ENCODE results near the gene KCNMB2.

The KCNMB2 gene

DNA sequence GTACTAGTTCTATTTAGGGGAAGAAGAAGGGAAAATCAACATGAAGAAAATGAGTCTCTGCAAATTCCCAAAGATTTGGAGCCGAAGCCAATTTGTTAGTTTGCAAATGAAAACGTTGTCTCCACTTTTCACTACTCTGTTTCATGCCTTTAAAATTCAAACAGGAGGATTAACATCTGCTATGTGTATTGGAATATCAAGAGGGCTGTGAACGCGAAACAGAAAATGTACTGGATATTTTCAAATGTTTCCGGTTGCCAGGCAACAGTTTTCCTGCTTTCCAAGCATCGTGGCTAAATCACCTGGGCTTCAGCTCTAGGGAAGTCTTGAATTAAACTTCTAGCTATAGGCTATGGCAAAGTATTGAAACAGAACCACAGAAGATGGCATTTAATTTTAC lies 172.8 kb downstream of the KCNMB2 start:
- DNase-seq (ENCODE audit: low read depth in 1 of 2, low spot score in 1 of 2) = no peak
- TF ChIP-seq POLR2AphosphoS5 (IDR thresholded peaks at IDR 0.05; ENCODE audit: low read depth) (no peak), GABPA (IDR thresholded peaks at IDR 0.05; ENCODE audit: low read depth) (no peak)

DNA sequence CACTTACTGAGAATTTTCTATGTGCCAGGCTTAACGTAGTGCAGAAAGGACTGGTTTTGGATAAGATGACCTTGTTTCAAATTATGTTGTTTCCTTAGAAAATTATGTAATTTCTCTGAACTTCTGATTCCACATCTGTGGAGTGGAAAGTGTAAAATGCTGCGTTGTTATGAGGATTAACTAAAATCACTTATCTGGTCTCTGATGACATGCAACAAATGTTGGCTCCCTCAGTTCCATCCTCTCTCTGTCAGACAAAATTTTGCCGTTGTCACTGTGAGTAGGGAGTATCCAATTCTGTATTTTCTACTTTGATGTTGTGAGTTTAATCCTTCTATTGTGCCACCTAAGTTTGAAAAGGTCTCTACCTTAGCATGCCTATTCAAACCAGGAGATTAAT lies 175.5 kb downstream of the KCNMB2 start:
- no peaks in the 10 kb centered on the region for H3K27me3 ChIP-seq (ENCODE audit: insufficient read depth, poor library complexity, severe bottlenecking)
- TF ChIP-seq SPI1 (IDR thresholded peaks at IDR 0.05; ENCODE audit: borderline replicate concordance, low read depth) (no peak), POLR2AphosphoS5 (IDR thresholded peaks at IDR 0.05; ENCODE audit: low read depth) (no peak), GABPA (IDR thresholded peaks at IDR 0.05; ENCODE audit: low read depth) (no peak)
- TF ChIP-seq, protein P1, sequence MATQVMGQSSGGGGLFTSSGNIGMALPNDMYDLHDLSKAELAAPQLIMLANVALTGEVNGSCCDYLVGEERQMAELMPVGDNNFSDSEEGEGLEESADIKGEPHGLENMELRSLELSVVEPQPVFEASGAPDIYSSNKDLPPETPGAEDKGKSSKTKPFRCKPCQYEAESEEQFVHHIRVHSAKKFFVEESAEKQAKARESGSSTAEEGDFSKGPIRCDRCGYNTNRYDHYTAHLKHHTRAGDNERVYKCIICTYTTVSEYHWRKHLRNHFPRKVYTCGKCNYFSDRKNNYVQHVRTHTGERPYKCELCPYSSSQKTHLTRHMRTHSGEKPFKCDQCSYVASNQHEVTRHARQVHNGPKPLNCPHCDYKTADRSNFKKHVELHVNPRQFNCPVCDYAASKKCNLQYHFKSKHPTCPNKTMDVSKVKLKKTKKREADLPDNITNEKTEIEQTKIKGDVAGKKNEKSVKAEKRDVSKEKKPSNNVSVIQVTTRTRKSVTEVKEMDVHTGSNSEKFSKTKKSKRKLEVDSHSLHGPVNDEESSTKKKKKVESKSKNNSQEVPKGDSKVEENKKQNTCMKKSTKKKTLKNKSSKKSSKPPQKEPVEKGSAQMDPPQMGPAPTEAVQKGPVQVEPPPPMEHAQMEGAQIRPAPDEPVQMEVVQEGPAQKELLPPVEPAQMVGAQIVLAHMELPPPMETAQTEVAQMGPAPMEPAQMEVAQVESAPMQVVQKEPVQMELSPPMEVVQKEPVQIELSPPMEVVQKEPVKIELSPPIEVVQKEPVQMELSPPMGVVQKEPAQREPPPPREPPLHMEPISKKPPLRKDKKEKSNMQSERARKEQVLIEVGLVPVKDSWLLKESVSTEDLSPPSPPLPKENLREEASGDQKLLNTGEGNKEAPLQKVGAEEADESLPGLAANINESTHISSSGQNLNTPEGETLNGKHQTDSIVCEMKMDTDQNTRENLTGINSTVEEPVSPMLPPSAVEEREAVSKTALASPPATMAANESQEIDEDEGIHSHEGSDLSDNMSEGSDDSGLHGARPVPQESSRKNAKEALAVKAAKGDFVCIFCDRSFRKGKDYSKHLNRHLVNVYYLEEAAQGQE (IDR thresholded peaks at IDR 0.05; ENCODE audit: insufficient replicate concordance, low read depth) = no peak
- TF ChIP-seq, protein P2, sequence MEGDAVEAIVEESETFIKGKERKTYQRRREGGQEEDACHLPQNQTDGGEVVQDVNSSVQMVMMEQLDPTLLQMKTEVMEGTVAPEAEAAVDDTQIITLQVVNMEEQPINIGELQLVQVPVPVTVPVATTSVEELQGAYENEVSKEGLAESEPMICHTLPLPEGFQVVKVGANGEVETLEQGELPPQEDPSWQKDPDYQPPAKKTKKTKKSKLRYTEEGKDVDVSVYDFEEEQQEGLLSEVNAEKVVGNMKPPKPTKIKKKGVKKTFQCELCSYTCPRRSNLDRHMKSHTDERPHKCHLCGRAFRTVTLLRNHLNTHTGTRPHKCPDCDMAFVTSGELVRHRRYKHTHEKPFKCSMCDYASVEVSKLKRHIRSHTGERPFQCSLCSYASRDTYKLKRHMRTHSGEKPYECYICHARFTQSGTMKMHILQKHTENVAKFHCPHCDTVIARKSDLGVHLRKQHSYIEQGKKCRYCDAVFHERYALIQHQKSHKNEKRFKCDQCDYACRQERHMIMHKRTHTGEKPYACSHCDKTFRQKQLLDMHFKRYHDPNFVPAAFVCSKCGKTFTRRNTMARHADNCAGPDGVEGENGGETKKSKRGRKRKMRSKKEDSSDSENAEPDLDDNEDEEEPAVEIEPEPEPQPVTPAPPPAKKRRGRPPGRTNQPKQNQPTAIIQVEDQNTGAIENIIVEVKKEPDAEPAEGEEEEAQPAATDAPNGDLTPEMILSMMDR (IDR thresholded peaks at IDR 0.05; ENCODE audit: insufficient read depth, low read length) = no peak
- no peak for DNase-seq (ENCODE audit: low read depth in 1 of 2, low spot score in 1 of 2)
- no peak overlapping the region for H3K27ac ChIP-seq (replicated peaks)
- H3K4me3 ChIP-seq (replicated peaks; ENCODE audit: insufficient read depth, low read length) = no peak overlapping the region

More for the DNA sequence above, 172.8 kb downstream of the KCNMB2 start:
- Histone ChIP-seq H3K27me3 (ENCODE audit: insufficient read depth, poor library complexity, severe bottlenecking) (no peaks in the 10 kb centered on the region), H3K27ac (replicated peaks) (no peak overlapping the region), H3K4me3 (replicated peaks; ENCODE audit: insufficient read depth, low read length) (no peak overlapping the region)

DNA sequence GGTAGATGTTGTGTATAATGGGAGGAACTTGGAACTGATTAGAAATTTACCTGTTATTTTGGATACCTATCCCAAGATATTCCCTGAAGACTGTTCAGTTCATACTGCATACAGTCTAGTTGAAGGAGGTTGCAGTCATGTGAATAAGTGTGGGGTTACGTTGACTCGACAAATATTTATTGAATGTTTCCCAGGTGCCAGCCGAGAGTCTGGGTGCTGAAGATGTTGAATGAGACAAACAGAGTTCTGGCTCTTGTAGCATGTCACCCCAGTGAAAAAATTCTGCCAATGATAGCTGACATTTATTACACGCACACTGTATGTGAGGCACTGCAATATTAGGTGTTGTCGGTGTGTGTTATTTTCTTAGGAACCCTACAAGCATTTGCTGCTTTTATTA lies 176.0 kb downstream of the KCNMB2 start:
- no peak for DNase-seq (ENCODE audit: low read depth in 1 of 2, low spot score in 1 of 2)
- Histone ChIP-seq H3K27me3 (ENCODE audit: insufficient read depth, poor library complexity, severe bottlenecking) (no peaks in the 10 kb centered on the region), H3K4me3 (replicated peaks; ENCODE audit: insufficient read depth, low read length) (no peak overlapping the region), H3K27ac (replicated peaks) (no peak overlapping the region)
- no peak for TF ChIP-seq GABPA (IDR thresholded peaks at IDR 0.05; ENCODE audit: low read depth)
- TF ChIP-seq POLR2AphosphoS5 (IDR thresholded peaks at IDR 0.05; ENCODE audit: low read depth) = no peak
- TF ChIP-seq SPI1 (IDR thresholded peaks at IDR 0.05; ENCODE audit: borderline replicate concordance, low read depth) = no peak
- TF ChIP-seq, protein P2 (IDR thresholded peaks at IDR 0.05; ENCODE audit: insufficient read depth, low read length) = no peak
- TF ChIP-seq, protein P1 (IDR thresholded peaks at IDR 0.05; ENCODE audit: insufficient replicate concordance, low read depth) = no peak

DNA sequence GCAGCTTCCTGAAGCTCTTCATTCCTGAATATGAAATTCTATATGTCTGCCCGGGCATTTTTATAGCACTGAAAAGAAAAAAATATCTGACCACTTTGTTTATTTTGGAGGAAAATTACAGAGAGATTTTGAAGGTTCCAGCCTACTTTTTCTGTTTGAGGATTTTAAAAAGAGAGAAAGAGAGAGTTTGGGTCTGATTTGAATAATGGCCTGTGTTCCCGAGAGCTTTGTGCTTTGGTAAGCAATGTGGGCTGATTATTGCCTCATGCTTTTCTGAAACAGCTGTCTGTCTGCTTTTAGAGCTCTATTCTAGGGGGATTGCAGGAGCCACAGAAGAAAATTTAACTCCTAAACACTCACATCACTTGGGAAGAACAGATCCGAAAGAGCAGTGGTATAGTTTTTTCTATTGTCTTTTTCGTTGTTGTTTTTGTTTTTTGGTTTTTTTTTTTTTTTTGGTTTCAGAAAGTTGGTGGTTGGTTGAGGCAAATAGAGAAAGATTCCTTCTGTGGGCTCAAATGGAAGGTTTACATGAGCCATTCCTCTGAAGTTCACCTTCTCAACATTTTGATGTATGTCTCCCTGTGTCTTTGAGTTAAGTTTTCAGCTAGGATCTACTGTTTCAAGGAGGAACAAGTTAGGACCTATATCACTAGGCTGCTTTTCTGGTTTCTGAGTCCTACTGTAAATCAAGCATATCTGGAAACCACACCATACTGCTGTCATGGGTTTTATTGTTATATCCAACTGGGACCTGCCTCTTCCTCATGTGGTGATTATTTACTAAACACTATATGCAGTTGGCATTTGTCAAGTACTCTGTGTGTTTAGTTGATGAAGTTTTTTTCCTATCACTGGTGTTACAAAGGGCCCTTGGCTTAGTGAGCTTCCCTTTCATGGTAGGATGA lies 178.9 kb downstream of the KCNMB2 start:
- TF ChIP-seq, protein P2 (IDR thresholded peaks at IDR 0.05; ENCODE audit: insufficient read depth, low read length) = no peak
- TF ChIP-seq GABPA (IDR thresholded peaks at IDR 0.05; ENCODE audit: low read depth) (no peak), POLR2AphosphoS5 (IDR thresholded peaks at IDR 0.05; ENCODE audit: low read depth) (no peak), SPI1 (IDR thresholded peaks at IDR 0.05; ENCODE audit: borderline replicate concordance, low read depth) (no peak)
- TF ChIP-seq, protein P1 (IDR thresholded peaks at IDR 0.05; ENCODE audit: insufficient replicate concordance, low read depth) = no peak
- no peak overlapping the region for H3K4me3 ChIP-seq (replicated peaks; ENCODE audit: insufficient read depth, low read length)
- no peak for DNase-seq (ENCODE audit: low read depth in 1 of 2, low spot score in 1 of 2)
- no peaks in the 10 kb centered on the region for H3K27me3 ChIP-seq (ENCODE audit: insufficient read depth, poor library complexity, severe bottlenecking)
- H3K27ac ChIP-seq (replicated peaks) = no peak overlapping the region

Measured in HL-60 (cell line).